Measurements from ENCODE around the gene PPARD.

- no peak for TF ChIP-seq POLR2A (IDR thresholded peaks at IDR 0.05)
- TF ChIP-seq CTCF (IDR thresholded peaks at IDR 0.05), result no peak
- TF ChIP-seq EP300 (IDR thresholded peaks at IDR 0.05), result no peak
Measured at GRCh38 chr6:35358086-35358485, 15.7 kb downstream of the PPARD start.

All from gastroesophageal sphincter (tissue), 3 donors.